ENCODE measurements around the gene VASH2. TPM values are rescaled to one million over a fixed set of nuclear protein-coding genes. Genes with fewer than 3 reads are reported as not detected.

VASH2 gene
- total and polyA plus RNA-seq, 2 experiments from 2014 or later: 129 to 381 TPM

DNA sequence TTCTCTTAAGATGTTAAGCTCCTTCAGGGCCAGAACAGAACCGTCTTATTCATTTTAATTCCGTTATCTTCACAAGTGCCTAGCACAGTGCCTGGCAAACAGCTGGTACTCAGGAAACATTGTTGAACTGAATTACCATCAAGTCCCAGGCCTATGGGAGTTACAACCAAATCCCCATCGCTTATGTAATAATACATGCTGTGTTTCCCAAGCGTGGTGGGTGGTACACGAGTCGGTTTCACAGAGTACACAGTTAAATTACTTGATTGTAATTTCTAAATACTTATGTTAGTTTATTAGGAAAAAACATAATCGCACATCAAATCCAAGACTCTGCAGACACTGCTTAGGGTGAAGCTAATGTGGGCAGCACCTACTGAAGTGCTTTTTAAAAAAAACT, 64.3 kb downstream of the VASH2 start:
- H3K27ac ChIP-seq (ENCODE audit: low read depth): peak overlapping the region; percentile 93
- no peaks in the 10 kb centered on the region for H3K9me2 ChIP-seq (ENCODE audit: insufficient read depth)
- peak overlapping the region; percentile 78 for H3K4me3 ChIP-seq
- peak overlapping the region; percentile 90; the same call in 1 of the 2 replicates for H2AFZ ChIP-seq
- no peaks in the 10 kb centered on the region; the same call in 1 of the 2 replicates for H3F3A ChIP-seq (replicated peaks; ENCODE audit: low read depth)
- no peaks in the 10 kb centered on the region for H3K36me3 ChIP-seq (ENCODE audit: insufficient read depth)
- Mint-ChIP-seq H3K27me3 (ENCODE audit: insufficient read depth, low read depth, poor library complexity) (no peaks in the 10 kb centered on the region), H3K4me3 (peak overlapping the region; percentile 95), H3K27ac (peak overlapping the region; percentile 98), H3K36me3 (ENCODE audit: low read depth) (peaks cover 18% of the 10 kb centered on the region), H3K4me1 (peaks cover 11% of the 10 kb centered on the region; the same call in 2 of the 3 replicates), H3K9me3 (no peaks in the 10 kb centered on the region)
- H4K20me1 ChIP-seq (replicated peaks; ENCODE audit: insufficient read depth): no peaks in the 10 kb centered on the region
- DNase-seq (ENCODE audit: low spot score) (peak; percentile 24), ATAC-seq (no peak)
- H3K4me2 ChIP-seq: peak overlapping the region; percentile 83
- TF ChIP-seq ZNF114 (CRISPR knock-in tag; IDR thresholded peaks at IDR 0.05) (no peak), EZH2phosphoT487 (IDR thresholded peaks at IDR 0.05; ENCODE audit: unreplicated experiment) (no peak), JUNB (IDR thresholded peaks at IDR 0.05; ENCODE audit: unreplicated experiment) (no peak), EZH2 (IDR thresholded peaks at IDR 0.05; ENCODE audit: low read depth, unreplicated experiment) (no peak), CREB1 (CRISPR knock-in tag; IDR thresholded peaks at IDR 0.05; ENCODE audit: low read depth) (no peak), STAT1 (IDR thresholded peaks at IDR 0.05; ENCODE audit: unreplicated experiment) (no peak)
- no peaks in the 10 kb centered on the region for H3K27me3 ChIP-seq (ENCODE audit: insufficient read depth)
- H3K79me2 ChIP-seq (replicated peaks; ENCODE audit: insufficient read depth): peaks cover 47% of the 10 kb centered on the region
- H3K4me1 ChIP-seq (ENCODE audit: insufficient read depth): peaks cover 15% of the 10 kb centered on the region

DNA sequence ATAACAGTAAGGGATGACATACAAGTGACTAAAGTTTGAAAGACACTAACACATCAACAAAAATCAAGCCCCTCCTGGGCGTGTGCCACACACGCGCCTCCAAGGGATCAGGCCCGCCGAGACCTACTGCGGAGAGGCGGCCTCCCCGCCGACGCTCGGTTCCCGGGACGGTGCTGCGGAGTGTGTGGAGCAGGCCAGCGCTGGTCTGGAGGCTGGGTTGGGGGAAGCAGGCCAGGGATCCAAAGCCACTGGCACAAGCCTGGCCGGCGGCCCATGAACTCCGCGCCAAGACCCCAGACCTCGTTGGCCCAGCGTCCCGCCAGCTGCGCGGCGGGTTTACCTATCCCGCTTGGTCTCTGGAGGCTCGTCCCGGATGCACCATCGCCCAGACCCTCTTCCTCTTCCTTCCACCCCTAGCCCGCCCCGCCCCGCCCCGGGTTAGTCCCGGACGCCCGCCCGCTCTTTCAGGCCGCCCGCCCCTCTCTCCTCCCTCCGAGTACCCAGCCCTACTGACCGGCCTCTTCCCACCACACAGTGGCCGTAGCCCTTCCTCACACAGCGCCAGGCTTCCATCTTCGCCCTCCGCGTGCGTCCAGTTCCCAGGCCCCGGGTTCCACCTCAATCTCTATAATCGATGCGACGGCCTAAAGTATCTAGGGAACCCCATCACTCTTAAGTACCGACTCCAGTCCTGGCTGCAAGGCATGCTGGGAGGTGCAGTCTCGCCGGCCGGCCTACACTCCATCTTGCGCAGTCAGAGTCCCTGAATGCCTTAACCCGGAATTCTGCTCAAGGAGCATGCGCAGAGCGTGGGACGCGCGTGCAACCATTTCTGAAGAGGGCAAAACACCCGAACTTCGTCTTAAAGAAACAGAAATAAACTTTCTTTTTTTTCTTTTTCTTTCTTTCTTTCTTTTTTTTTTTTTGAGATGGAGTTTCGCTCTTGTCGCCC, 65.0 kb downstream of the VASH2 start, which contains the start of gene ANGEL2:
Gene ANGEL2 (minus strand): TSS at position 769 of the 952 bp plus-strand sequence. CDS start 196 bp downstream, at position 573.
- peak; percentile 93 for ATAC-seq
- TF ChIP-seq JUNB (IDR thresholded peaks at IDR 0.05; ENCODE audit: unreplicated experiment): no peak
- peak; percentile 86 for TF ChIP-seq POLR2AphosphoS5 (IDR thresholded peaks at IDR 0.05; ENCODE audit: low read depth)
- TF ChIP-seq, protein P1, sequence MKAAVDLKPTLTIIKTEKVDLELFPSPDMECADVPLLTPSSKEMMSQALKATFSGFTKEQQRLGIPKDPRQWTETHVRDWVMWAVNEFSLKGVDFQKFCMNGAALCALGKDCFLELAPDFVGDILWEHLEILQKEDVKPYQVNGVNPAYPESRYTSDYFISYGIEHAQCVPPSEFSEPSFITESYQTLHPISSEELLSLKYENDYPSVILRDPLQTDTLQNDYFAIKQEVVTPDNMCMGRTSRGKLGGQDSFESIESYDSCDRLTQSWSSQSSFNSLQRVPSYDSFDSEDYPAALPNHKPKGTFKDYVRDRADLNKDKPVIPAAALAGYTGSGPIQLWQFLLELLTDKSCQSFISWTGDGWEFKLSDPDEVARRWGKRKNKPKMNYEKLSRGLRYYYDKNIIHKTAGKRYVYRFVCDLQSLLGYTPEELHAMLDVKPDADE (IDR thresholded peaks at IDR 0.05): peak; percentile 82
- TF ChIP-seq CREB1 (CRISPR knock-in tag; IDR thresholded peaks at IDR 0.05; ENCODE audit: low read depth): peak; percentile 13; the same call in 1 of the 2 replicates
- TF ChIP-seq EZH2phosphoT487 (IDR thresholded peaks at IDR 0.05; ENCODE audit: unreplicated experiment): no peak
- no peak for TF ChIP-seq STAT1 (IDR thresholded peaks at IDR 0.05; ENCODE audit: unreplicated experiment)
- TF ChIP-seq ZNF114 (CRISPR knock-in tag; IDR thresholded peaks at IDR 0.05): no peak
- TF ChIP-seq NANOG (IDR thresholded peaks at IDR 0.05; ENCODE audit: borderline replicate concordance): no peak
- no peaks in the 10 kb centered on the region for H3K9me3 Mint-ChIP-seq

More for the DNA sequence above, 65.0 kb downstream of the VASH2 start, which contains the start of gene ANGEL2:
- Histone ChIP-seq H3K36me3 (ENCODE audit: insufficient read depth) (no peaks in the 10 kb centered on the region), H3K4me1 (ENCODE audit: insufficient read depth) (peaks cover 15% of the 10 kb centered on the region), H3K4me3 (peak within 1 kb of the TSS; percentile 78), H3K27me3 (ENCODE audit: insufficient read depth) (no peaks in the 10 kb centered on the region), H3K9me2 (ENCODE audit: insufficient read depth) (no peaks in the 10 kb centered on the region), H3K79me2 (replicated peaks; ENCODE audit: insufficient read depth) (peaks cover 46% of the 10 kb centered on the region), H2AFZ (peak within 1 kb of the TSS; percentile 90), H3F3A (replicated peaks; ENCODE audit: low read depth) (no peaks in the 10 kb centered on the region; the same call in 1 of the 2 replicates), H3K4me2 (peak within 1 kb of the TSS; percentile 83), H3K27ac (ENCODE audit: low read depth) (peak within 1 kb of the TSS; percentile 93), H4K20me1 (replicated peaks; ENCODE audit: insufficient read depth) (no peaks in the 10 kb centered on the region)
- peak within 1 kb of the TSS; percentile 98 for H3K27ac Mint-ChIP-seq
- H3K4me1 Mint-ChIP-seq: peaks cover 11% of the 10 kb centered on the region; the same call in 2 of the 3 replicates
- peak; percentile 98 for DNase-seq (ENCODE audit: low spot score)
- H3K4me3 Mint-ChIP-seq: peak within 1 kb of the TSS; percentile 95
- peaks cover 15% of the 10 kb centered on the region for H3K36me3 Mint-ChIP-seq (ENCODE audit: low read depth)
- no peaks in the 10 kb centered on the region for H3K27me3 Mint-ChIP-seq (ENCODE audit: insufficient read depth, low read depth, poor library complexity)
